ENCODE measurements around the gene PAFAH1B2.

GRCh38 chr11:117203069-117203407 lies 59.0 kb downstream of the PAFAH1B2 start:
- TF ChIP-seq SRF (IDR thresholded peaks at IDR 0.05; ENCODE audit: low read depth) (no peak), POLR2A (IDR thresholded peaks at IDR 0.05; ENCODE audit: borderline replicate concordance, extremely low read depth, insufficient read depth, insufficient read length) (no peak), EZH2 (IDR thresholded peaks at IDR 0.05) (no peak), ZBTB33 (IDR thresholded peaks at IDR 0.05; ENCODE audit: extremely low read depth, insufficient replicate concordance, low read length) (no peak), POLR2AphosphoS5 (IDR thresholded peaks at IDR 0.05; ENCODE audit: low read depth, low read length) (no peak), FOSL1 (IDR thresholded peaks at IDR 0.05; ENCODE audit: low read depth) (no peak), SP1 (IDR thresholded peaks at IDR 0.05; ENCODE audit: low read depth) (no peak), CEBPB (IDR thresholded peaks at IDR 0.05; ENCODE audit: low read depth) (no peak), EZH2phosphoT487 (IDR thresholded peaks at IDR 0.05; ENCODE audit: borderline replicate concordance) (no peak), YY1 (IDR thresholded peaks at IDR 0.05; ENCODE audit: extremely low read depth, insufficient replicate concordance, low read depth, low read length) (no peak), TCF7L2 (IDR thresholded peaks at IDR 0.05; ENCODE audit: borderline replicate concordance, extremely low read depth, insufficient read depth, insufficient read length) (no peak), MAX (IDR thresholded peaks at IDR 0.05) (no peak)
- TF ChIP-seq, protein P1, sequence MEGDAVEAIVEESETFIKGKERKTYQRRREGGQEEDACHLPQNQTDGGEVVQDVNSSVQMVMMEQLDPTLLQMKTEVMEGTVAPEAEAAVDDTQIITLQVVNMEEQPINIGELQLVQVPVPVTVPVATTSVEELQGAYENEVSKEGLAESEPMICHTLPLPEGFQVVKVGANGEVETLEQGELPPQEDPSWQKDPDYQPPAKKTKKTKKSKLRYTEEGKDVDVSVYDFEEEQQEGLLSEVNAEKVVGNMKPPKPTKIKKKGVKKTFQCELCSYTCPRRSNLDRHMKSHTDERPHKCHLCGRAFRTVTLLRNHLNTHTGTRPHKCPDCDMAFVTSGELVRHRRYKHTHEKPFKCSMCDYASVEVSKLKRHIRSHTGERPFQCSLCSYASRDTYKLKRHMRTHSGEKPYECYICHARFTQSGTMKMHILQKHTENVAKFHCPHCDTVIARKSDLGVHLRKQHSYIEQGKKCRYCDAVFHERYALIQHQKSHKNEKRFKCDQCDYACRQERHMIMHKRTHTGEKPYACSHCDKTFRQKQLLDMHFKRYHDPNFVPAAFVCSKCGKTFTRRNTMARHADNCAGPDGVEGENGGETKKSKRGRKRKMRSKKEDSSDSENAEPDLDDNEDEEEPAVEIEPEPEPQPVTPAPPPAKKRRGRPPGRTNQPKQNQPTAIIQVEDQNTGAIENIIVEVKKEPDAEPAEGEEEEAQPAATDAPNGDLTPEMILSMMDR (IDR thresholded peaks at IDR 0.05 in 2 of 3, conservative IDR thresholded peaks at IDR 0.05 in 1 of 3; ENCODE audit: borderline replicate concordance in 1 of 3, insufficient read depth in 1 of 3, low read depth in 2 of 3, low read length in 2 of 3), result no peak
- TF ChIP-seq, protein P2, sequence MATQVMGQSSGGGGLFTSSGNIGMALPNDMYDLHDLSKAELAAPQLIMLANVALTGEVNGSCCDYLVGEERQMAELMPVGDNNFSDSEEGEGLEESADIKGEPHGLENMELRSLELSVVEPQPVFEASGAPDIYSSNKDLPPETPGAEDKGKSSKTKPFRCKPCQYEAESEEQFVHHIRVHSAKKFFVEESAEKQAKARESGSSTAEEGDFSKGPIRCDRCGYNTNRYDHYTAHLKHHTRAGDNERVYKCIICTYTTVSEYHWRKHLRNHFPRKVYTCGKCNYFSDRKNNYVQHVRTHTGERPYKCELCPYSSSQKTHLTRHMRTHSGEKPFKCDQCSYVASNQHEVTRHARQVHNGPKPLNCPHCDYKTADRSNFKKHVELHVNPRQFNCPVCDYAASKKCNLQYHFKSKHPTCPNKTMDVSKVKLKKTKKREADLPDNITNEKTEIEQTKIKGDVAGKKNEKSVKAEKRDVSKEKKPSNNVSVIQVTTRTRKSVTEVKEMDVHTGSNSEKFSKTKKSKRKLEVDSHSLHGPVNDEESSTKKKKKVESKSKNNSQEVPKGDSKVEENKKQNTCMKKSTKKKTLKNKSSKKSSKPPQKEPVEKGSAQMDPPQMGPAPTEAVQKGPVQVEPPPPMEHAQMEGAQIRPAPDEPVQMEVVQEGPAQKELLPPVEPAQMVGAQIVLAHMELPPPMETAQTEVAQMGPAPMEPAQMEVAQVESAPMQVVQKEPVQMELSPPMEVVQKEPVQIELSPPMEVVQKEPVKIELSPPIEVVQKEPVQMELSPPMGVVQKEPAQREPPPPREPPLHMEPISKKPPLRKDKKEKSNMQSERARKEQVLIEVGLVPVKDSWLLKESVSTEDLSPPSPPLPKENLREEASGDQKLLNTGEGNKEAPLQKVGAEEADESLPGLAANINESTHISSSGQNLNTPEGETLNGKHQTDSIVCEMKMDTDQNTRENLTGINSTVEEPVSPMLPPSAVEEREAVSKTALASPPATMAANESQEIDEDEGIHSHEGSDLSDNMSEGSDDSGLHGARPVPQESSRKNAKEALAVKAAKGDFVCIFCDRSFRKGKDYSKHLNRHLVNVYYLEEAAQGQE (IDR thresholded peaks at IDR 0.05; ENCODE audit: low read depth), result no peak

Data from HCT116 (cell line).